Measurements from ENCODE around the gene PIK3CB. TPM values are rescaled to one million over a fixed set of nuclear protein-coding genes. Genes with fewer than 3 reads are reported as not detected.

PIK3CB gene
- total RNA-seq, 1 experiment from 2014 or later: 35.6 TPM

DNA sequence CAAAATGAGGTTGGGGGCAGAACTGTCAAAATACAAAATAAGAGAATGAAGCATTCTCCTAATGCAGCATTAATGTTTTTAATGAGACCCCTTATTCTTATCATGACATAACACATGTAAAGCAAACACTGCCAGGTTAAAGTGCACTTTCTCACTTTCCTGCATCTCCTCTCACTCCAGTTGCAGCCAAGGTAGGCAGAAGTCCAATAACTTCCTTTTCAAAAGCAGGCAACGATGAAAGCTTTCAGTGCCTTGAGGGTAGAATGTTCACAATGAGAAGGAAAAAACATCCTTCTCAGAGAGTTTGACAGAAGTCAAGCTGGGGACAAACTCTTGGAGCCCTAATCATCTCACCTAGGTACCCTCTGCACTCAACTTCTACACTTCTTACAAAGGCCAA lies 166.6 kb downstream of the PIK3CB start:
- no peaks in the 10 kb centered on the region for H3K9me3 Mint-ChIP-seq
- H4K5ac ChIP-seq (ENCODE audit: insufficient read length, low read depth, low read length): no peak overlapping the region
- H4K20me1 ChIP-seq (ENCODE audit: control insufficient read depth, insufficient read depth, insufficient read length): no peaks in the 10 kb centered on the region
- H2BK120ac ChIP-seq (ENCODE audit: low read depth, low read length, poor library complexity, severe bottlenecking): no peak overlapping the region
- no peak overlapping the region for H3K4me3 Mint-ChIP-seq
- H3T11ph ChIP-seq (ENCODE audit: low read length): no peak overlapping the region
- no CpG with 5 or more reads among the region's 1 CpG for WGBS (ENCODE audit: extremely low coverage, insufficient read length, low lambda C conversion rate)
- H2BK20ac ChIP-seq (ENCODE audit: low read depth, low read length, poor library complexity, severe bottlenecking): no peak overlapping the region
- H3K4ac ChIP-seq (ENCODE audit: low read depth, low read length): no peak overlapping the region
- no peak overlapping the region for H2AFZ ChIP-seq (ENCODE audit: low read length)
- H3K23ac ChIP-seq (ENCODE audit: insufficient read length, low read depth, low read length): no peak overlapping the region
- H3K27me3 Mint-ChIP-seq (ENCODE audit: low read depth): no peaks in the 10 kb centered on the region
- no peak overlapping the region for H4K91ac ChIP-seq (ENCODE audit: insufficient read length, low read depth, low read length)
- H3K27me3 ChIP-seq (ENCODE audit: insufficient read depth, low read length): no peaks in the 10 kb centered on the region
- H3K14ac ChIP-seq (ENCODE audit: insufficient read depth, low read length): no peak overlapping the region
- no peak overlapping the region for H2BK5ac ChIP-seq (ENCODE audit: insufficient read length, low read length)
- H3K27ac Mint-ChIP-seq: no peak overlapping the region
- H3K4me2 ChIP-seq (ENCODE audit: insufficient read depth, insufficient read length, low read length): no peak overlapping the region
- H2BK15ac ChIP-seq (ENCODE audit: low read depth, low read length): no peak overlapping the region
- H3K79me1 ChIP-seq (ENCODE audit: insufficient read depth, low read depth, low read length, poor library complexity, severe bottlenecking): peaks cover 2% of the 10 kb centered on the region
- H3K36me3 Mint-ChIP-seq (ENCODE audit: insufficient read depth in 1 of 3, low read depth in 3 of 3): peaks cover 19 to 39% (median 32%) of the 10 kb centered on the region in 3 experiments; a peak in 6 of 7 replicates
- no peaks in the 10 kb centered on the region for H3K9me3 ChIP-seq (ENCODE audit: control insufficient read depth, low read depth, low read length)
- H3K9ac ChIP-seq (ENCODE audit: extremely low read depth, insufficient read length, low read length): no peak overlapping the region
- H3K4me1 Mint-ChIP-seq: peaks cover 4 to 5% of the 10 kb centered on the region in 2 experiments
- no peak overlapping the region for H3K27ac ChIP-seq (ENCODE audit: insufficient read length, low read depth, low read length)
- no peak for DNase-seq
- no peaks in the 10 kb centered on the region for H3K23me2 ChIP-seq (ENCODE audit: insufficient read length, low read depth, low read length, poor library complexity, severe bottlenecking)
- no peak overlapping the region for H2AK5ac ChIP-seq (ENCODE audit: insufficient read length, low read length)
- no peaks in the 10 kb centered on the region; the same call in 1 of the 2 replicates for H3K79me2 ChIP-seq (ENCODE audit: insufficient read depth, low read length)
- H4K8ac ChIP-seq (replicated peaks; ENCODE audit: insufficient read length, low read depth, low read length): no peak overlapping the region
- no peak overlapping the region for H3K18ac ChIP-seq (ENCODE audit: insufficient read length, low read depth, low read length)
- TF ChIP-seq, protein P1, sequence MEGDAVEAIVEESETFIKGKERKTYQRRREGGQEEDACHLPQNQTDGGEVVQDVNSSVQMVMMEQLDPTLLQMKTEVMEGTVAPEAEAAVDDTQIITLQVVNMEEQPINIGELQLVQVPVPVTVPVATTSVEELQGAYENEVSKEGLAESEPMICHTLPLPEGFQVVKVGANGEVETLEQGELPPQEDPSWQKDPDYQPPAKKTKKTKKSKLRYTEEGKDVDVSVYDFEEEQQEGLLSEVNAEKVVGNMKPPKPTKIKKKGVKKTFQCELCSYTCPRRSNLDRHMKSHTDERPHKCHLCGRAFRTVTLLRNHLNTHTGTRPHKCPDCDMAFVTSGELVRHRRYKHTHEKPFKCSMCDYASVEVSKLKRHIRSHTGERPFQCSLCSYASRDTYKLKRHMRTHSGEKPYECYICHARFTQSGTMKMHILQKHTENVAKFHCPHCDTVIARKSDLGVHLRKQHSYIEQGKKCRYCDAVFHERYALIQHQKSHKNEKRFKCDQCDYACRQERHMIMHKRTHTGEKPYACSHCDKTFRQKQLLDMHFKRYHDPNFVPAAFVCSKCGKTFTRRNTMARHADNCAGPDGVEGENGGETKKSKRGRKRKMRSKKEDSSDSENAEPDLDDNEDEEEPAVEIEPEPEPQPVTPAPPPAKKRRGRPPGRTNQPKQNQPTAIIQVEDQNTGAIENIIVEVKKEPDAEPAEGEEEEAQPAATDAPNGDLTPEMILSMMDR (conservative IDR thresholded peaks at IDR 0.05): no peak
- H2BK12ac ChIP-seq (ENCODE audit: insufficient read length, low read depth, low read length): no peak overlapping the region
- no peaks in the 10 kb centered on the region for H3K4me1 ChIP-seq (ENCODE audit: insufficient read depth, low read length)
- H3K56ac ChIP-seq (ENCODE audit: insufficient read length, low read depth, low read length): no peak overlapping the region
